ENCODE data around the gene INPP5J.

DNA sequence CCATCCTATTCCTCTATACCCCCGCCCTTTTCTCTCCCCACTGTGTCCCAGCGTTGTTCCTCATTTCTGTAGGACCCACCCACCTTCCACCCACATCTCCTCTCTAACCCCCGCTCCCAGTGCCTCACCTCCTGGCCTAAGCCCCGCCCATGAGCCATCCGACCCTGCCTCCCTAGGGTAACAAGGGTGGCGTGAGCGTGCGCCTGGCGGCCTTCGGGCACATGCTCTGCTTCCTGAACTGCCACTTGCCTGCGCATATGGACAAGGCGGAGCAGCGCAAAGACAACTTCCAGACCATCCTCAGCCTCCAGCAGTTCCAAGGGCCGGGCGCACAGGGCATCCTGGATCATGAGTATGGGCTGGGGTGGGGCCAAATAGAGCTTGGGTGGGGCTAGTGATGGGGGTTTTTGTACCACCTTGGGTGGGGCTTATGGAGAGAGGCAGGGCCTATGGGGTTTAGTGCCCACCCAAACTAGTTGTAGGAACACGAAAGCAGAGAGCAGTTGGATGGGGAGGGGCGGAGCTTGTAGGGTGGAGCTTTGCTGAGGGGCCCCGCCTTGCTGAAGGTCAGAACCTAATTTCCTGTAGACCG is 4.5 kb downstream of the INPP5J start:
- TF ChIP-seq YY1 (IDR thresholded peaks at IDR 0.05; ENCODE audit: insufficient read depth, insufficient read length) = no peak
- no peak for TF ChIP-seq SUZ12 (IDR thresholded peaks at IDR 0.05; ENCODE audit: extremely low read depth, insufficient read depth, insufficient read length)
- TF ChIP-seq ZNF274 (IDR thresholded peaks at IDR 0.05; ENCODE audit: low read depth, low read length) = no peak

Measured in NT2/D1 (cell line).